Activated B cell treated with CpG ODN at 0.5 μM for 24 hours (primary cell): Measurements from ENCODE around the gene ZBTB7A. TPM values are rescaled to one million over a fixed set of nuclear protein-coding genes. Genes with fewer than 3 reads are reported as not detected.

ENCODE experiments used
- ATAC-seq: fragments of 200-7000 bp; cut with Tn5 transposase; one replicate; pipeline ENCODE4 v1.10.0; 2021; ENCODE audit warnings: low read depth, mild to moderate bottlenecking, moderate library complexity
- CTCF ChIA-PET: fragments of 350-600 bp; sonication (Branson Sonifier 250); formaldehyde crosslinking; loops from one replicate; lab custom pipeline; 2021; ENCODE audit warnings: antibody characterized with exemption; lab: Charles Lee
- POLR2A ChIA-PET: fragments of 350-600 bp; sonication (Branson Sonifier 250); formaldehyde crosslinking; loops from one replicate; lab custom pipeline; 2021; ENCODE audit warnings: antibody characterized with exemption; lab: Charles Lee
- DNase-seq: peaks from one replicate; pipeline ENCODE4 v3.0.0; 2022
- H3K27ac Mint-ChIP-seq: one replicate; pipeline ENCODE4 v1.8.0; 2020; ENCODE audit warnings: mixed read lengths
- H3K27me3 Mint-ChIP-seq: one replicate; pipeline ENCODE4 v1.8.0; 2021; ENCODE audit warnings: mixed read lengths
- H3K36me3 Mint-ChIP-seq: one replicate; pipeline ENCODE4 v1.8.0; 2021; ENCODE audit warnings: low read depth, mixed read lengths
- H3K4me1 Mint-ChIP-seq: one replicate; pipeline ENCODE4 v1.8.0; 2021; ENCODE audit warnings: mixed read lengths
- H3K4me3 Mint-ChIP-seq: one replicate; pipeline ENCODE4 v1.8.0; 2020; ENCODE audit warnings: mild to moderate bottlenecking, mixed read lengths
- H3K9me3 Mint-ChIP-seq: one replicate; pipeline ENCODE4 v1.8.0; 2020; ENCODE audit warnings: mixed read lengths
- CTCF ChIP-seq: fragments of 200-600 bp; IDR thresholded peaks from one replicate; pipeline ENCODE4 v1.8.0; 2022; ENCODE audit warnings: antibody characterized with exemption, mild to moderate bottlenecking
- intact Hi-C: fragments of 100-400 bp; cut with micrococcal nuclease; formaldehyde crosslinking; loops from one replicate; pipeline ENCODE4 v1.15.1; 2024
- total RNA-seq: library from RNA; stranded (reverse); gene quantifications from 2 replicates; pipeline ENCODE4 v1.2.3, GENCODE V29; 2022

Gene ZBTB7A
- total RNA-seq, 1 donor from 2014 or later: 49.2 TPM

- H3K27ac Mint-ChIP-seq: no peak overlapping the region
- H3K4me1 Mint-ChIP-seq: peaks cover 9% of the 10 kb centered on the region
- no peaks in the 10 kb centered on the region for H3K9me3 Mint-ChIP-seq
- TF ChIP-seq CTCF: no peak
- intact Hi-C loops: no loop called here
- no peak for DNase-seq
- no peak overlapping the region for H3K4me3 Mint-ChIP-seq
- POLR2A ChIA-PET: interaction anchor here (0.6 to 1.4 kb wide), 4 partner anchors 14 to 488 kb away, joined by 3 read pairs; no protein-coding TSS in a partner anchor
- no peak for ATAC-seq
- H3K36me3 Mint-ChIP-seq: peaks cover 37% of the 10 kb centered on the region
- no peaks in the 10 kb centered on the region for H3K27me3 Mint-ChIP-seq
- CTCF ChIA-PET: interaction anchor here (1.0 kb wide), 1 partner anchor 94 kb away, joined by 4 read pairs; no protein-coding TSS in a partner anchor
These were observed 20.9 kb downstream of the ZBTB7A start for GRCh38 chr19:4045597-4046361.

GRCh38 chr19:4044990-4045465 is 21.7 kb downstream of the ZBTB7A start:
- intact Hi-C loops: no loop called here
- Mint-ChIP-seq H3K4me3 (no peak overlapping the region), H3K4me1 (peaks cover 6% of the 10 kb centered on the region), H3K27me3 (no peaks in the 10 kb centered on the region), H3K9me3 (no peaks in the 10 kb centered on the region), H3K27ac (no peak overlapping the region), H3K36me3 (peaks cover 35% of the 10 kb centered on the region)
- DNase-seq (no peak), ATAC-seq (no peak)
- CTCF ChIA-PET: interaction anchor here (1.0 kb wide), 1 partner anchor 95 kb away, joined by 4 read pairs; no protein-coding TSS in a partner anchor
- POLR2A ChIA-PET: interaction anchor here (0.6 to 1.4 kb wide), 3 partner anchors 15 to 487 kb away, joined by 3 read pairs; no protein-coding TSS in a partner anchor
- no peak for TF ChIP-seq CTCF

GRCh38 chr19:4043966-4044715 is 22.6 kb downstream of the ZBTB7A start:
- Mint-ChIP-seq H3K27ac (no peak overlapping the region), H3K27me3 (no peaks in the 10 kb centered on the region), H3K4me1 (peaks cover 4% of the 10 kb centered on the region), H3K9me3 (no peaks in the 10 kb centered on the region), H3K36me3 (peaks cover 28% of the 10 kb centered on the region), H3K4me3 (no peak overlapping the region)
- intact Hi-C loops: no loop called here
- ChIA-PET POLR2A (no interaction called here), CTCF (no interaction called here)
- ATAC-seq: no peak
- TF ChIP-seq CTCF: no peak
- DNase-seq: no peak

- peaks cover 26% of the 10 kb centered on the region for H3K36me3 Mint-ChIP-seq
- peaks cover 4% of the 10 kb centered on the region for H3K4me1 Mint-ChIP-seq
- H3K27me3 Mint-ChIP-seq: no peaks in the 10 kb centered on the region
- no peak for TF ChIP-seq CTCF
- no peak overlapping the region for H3K27ac Mint-ChIP-seq
- H3K4me3 Mint-ChIP-seq: no peak overlapping the region
- H3K9me3 Mint-ChIP-seq: no peaks in the 10 kb centered on the region
- intact Hi-C loops: no loop called here
- DNase-seq: no peak
- ChIA-PET CTCF (no interaction called here), POLR2A (interaction anchor here (0.6 kb wide), 3 partner anchors 49 to 1378 kb away, joined by 3 read pairs; partner anchors contain the start of gene DAPK3)
- ATAC-seq: no peak
These were observed 23.3 kb downstream of the ZBTB7A start for GRCh38 chr19:4043401-4043800.

GRCh38 chr19:4042731-4043082 is 24.0 kb downstream of the ZBTB7A start:
- H3K4me1 Mint-ChIP-seq: peaks cover 4% of the 10 kb centered on the region
- ATAC-seq: no peak
- no peak for TF ChIP-seq CTCF
- intact Hi-C loops: no loop called here
- no peak overlapping the region for H3K4me3 Mint-ChIP-seq
- DNase-seq: no peak
- ChIA-PET CTCF (no interaction called here), POLR2A (interaction anchor here (0.6 kb wide), 1 partner anchor 1378 kb away, joined by 3 read pairs; no protein-coding TSS in a partner anchor)
- peak overlapping the region; percentile 30 for H3K27ac Mint-ChIP-seq
- no peaks in the 10 kb centered on the region for H3K27me3 Mint-ChIP-seq
- H3K9me3 Mint-ChIP-seq: no peaks in the 10 kb centered on the region
- peaks cover 25% of the 10 kb centered on the region for H3K36me3 Mint-ChIP-seq
